Type B pancreatic cell (in vitro differentiated cells): ENCODE results near the gene CAMTA1. TPM values are rescaled to one million over a fixed set of nuclear protein-coding genes. Genes with fewer than 3 reads are reported as not detected.

Experiments used
- DNase-seq: peaks from one replicate; pipeline ENCODE4 v3.0.0; 2021; ENCODE audit warnings: mixed read lengths; ENCODE audit not compliant: unreplicated experiment; ENCODE audit errors: extremely low spot score
- H3K27ac Mint-ChIP-seq: 2 replicates; pipeline ENCODE4 v1.8.0; 2021; ENCODE audit warnings: mild to moderate bottlenecking, mixed read lengths
- H3K27me3 Mint-ChIP-seq: 2 replicates; pipeline ENCODE4 v1.8.0; 2021; ENCODE audit warnings: mixed read lengths
- H3K36me3 Mint-ChIP-seq: 2 replicates; pipeline ENCODE4 v1.8.0; 2021; ENCODE audit warnings: mixed read lengths
- H3K4me1 Mint-ChIP-seq: one replicate; pipeline ENCODE4 v1.8.0; 2021; ENCODE audit warnings: mixed read lengths; ENCODE audit not compliant: unreplicated experiment
- H3K4me3 Mint-ChIP-seq: 2 replicates; pipeline ENCODE4 v1.8.0; 2021; ENCODE audit warnings: mild to moderate bottlenecking, mixed read lengths
- H3K9me3 Mint-ChIP-seq: 2 replicates; pipeline ENCODE4 v1.8.0; 2021; ENCODE audit warnings: mixed read lengths
- CTCF ChIP-seq: fragments of 200-600 bp; sonication (generic); conservative IDR thresholded peaks from 2 replicates; pipeline ENCODE4 v1.5.0; 2021; ENCODE audit warnings: antibody characterized with exemption, mild to moderate bottlenecking
- total RNA-seq: library from RNA; stranded (reverse); gene quantifications from 2 replicates; pipeline ENCODE4 v1.2.1, GENCODE V29; 2021; ENCODE audit warnings: low replicate concordance

CAMTA1 gene
- total RNA-seq, 1 donor from 2014 or later, result 82.5 TPM

- Mint-ChIP-seq H3K36me3 (no peaks in the 10 kb centered on the region), H3K27me3 (peaks cover 3% of the 10 kb centered on the region), H3K9me3 (peaks cover 5% of the 10 kb centered on the region), H3K4me3 (no peak overlapping the region), H3K4me1 (peaks cover 32% of the 10 kb centered on the region), H3K27ac (no peak overlapping the region)
- no peak for DNase-seq
- no peak for TF ChIP-seq CTCF
These were observed 124.6 kb downstream of the CAMTA1 start for GRCh38 chr1:6909857-6910256.

GRCh38 chr1:6911021-6911941 lies 126.0 kb downstream of the CAMTA1 start:
- H3K9me3 Mint-ChIP-seq, result peaks cover 5% of the 10 kb centered on the region
- H3K4me1 Mint-ChIP-seq, result peaks cover 31% of the 10 kb centered on the region
- DNase-seq, result no peak
- no peaks in the 10 kb centered on the region for H3K36me3 Mint-ChIP-seq
- no peak overlapping the region for H3K4me3 Mint-ChIP-seq
- H3K27ac Mint-ChIP-seq, result no peak overlapping the region
- H3K27me3 Mint-ChIP-seq, result peaks cover 3% of the 10 kb centered on the region
- no peak for TF ChIP-seq CTCF

GRCh38 chr1:6911974-6912373 lies 126.7 kb downstream of the CAMTA1 start:
- no peak overlapping the region for H3K4me3 Mint-ChIP-seq
- H3K27ac Mint-ChIP-seq, result no peak overlapping the region
- H3K4me1 Mint-ChIP-seq, result peaks cover 24% of the 10 kb centered on the region
- no peaks in the 10 kb centered on the region for H3K36me3 Mint-ChIP-seq
- no peak for DNase-seq
- peaks cover 5% of the 10 kb centered on the region for H3K9me3 Mint-ChIP-seq
- H3K27me3 Mint-ChIP-seq, result peaks cover 8% of the 10 kb centered on the region
- TF ChIP-seq CTCF, result no peak

- Mint-ChIP-seq H3K27me3 (peaks cover 9% of the 10 kb centered on the region), H3K36me3 (no peaks in the 10 kb centered on the region), H3K4me3 (no peak overlapping the region), H3K4me1 (peaks cover 21% of the 10 kb centered on the region), H3K9me3 (peaks cover 5% of the 10 kb centered on the region), H3K27ac (no peak overlapping the region)
- DNase-seq, result no peak
- TF ChIP-seq CTCF, result no peak
These were observed 127.3 kb downstream of the CAMTA1 start for GRCh38 chr1:6912518-6912917.

- H3K27me3 Mint-ChIP-seq, result peaks cover 9% of the 10 kb centered on the region
- DNase-seq, result no peak
- H3K4me3 Mint-ChIP-seq, result no peak overlapping the region
- H3K36me3 Mint-ChIP-seq, result no peaks in the 10 kb centered on the region
- no peak for TF ChIP-seq CTCF
- no peak overlapping the region for H3K27ac Mint-ChIP-seq
- H3K4me1 Mint-ChIP-seq, result peaks cover 19% of the 10 kb centered on the region
- H3K9me3 Mint-ChIP-seq, result peaks cover 5% of the 10 kb centered on the region
These were observed 127.8 kb downstream of the CAMTA1 start for GRCh38 chr1:6913086-6913485.
